ENCODE measurements around the gene NTN3.

The NTN3 gene

GRCh38 chr16:2451851-2452320, 19.2 kb upstream of the NTN3 start:
- H3K36me3 ChIP-seq (ENCODE audit: control insufficient read depth, low read length) = peaks cover 93% of the 10 kb centered on the region
- no peak overlapping the region for H3K4me3 ChIP-seq (ENCODE audit: low read length)
- no peaks in the 10 kb centered on the region for H3K9me2 ChIP-seq (replicated peaks; ENCODE audit: control insufficient read depth, low read length)
- no peaks in the 10 kb centered on the region for H4K20me1 ChIP-seq (ENCODE audit: control insufficient read depth, insufficient read depth, low read depth, low read length)
- peaks cover 2% of the 10 kb centered on the region for H3F3A ChIP-seq (ENCODE audit: control insufficient read depth, insufficient read depth)
- H3K79me2 ChIP-seq (ENCODE audit: control insufficient read depth, low read length) = peaks cover 7% of the 10 kb centered on the region; the same call in 1 of the 2 replicates
- no peak overlapping the region for H3K4me2 ChIP-seq (ENCODE audit: low read length)
- no peaks in the 10 kb centered on the region for H3K4me1 ChIP-seq (ENCODE audit: control insufficient read depth, low read length)
- no peak for TF ChIP-seq EZH2phosphoT487 (IDR thresholded peaks at IDR 0.05; ENCODE audit: borderline replicate concordance, low read length)
- no peak for TF ChIP-seq CTCF (IDR thresholded peaks at IDR 0.05; ENCODE audit: low read depth, low read length, poor library complexity, severe bottlenecking)
- H3K27me3 ChIP-seq (ENCODE audit: control insufficient read depth, low read length) = no peaks in the 10 kb centered on the region
- H3K27ac ChIP-seq (ENCODE audit: low read depth, low read length) = no peak overlapping the region
- H3K9me3 ChIP-seq (ENCODE audit: control insufficient read depth, insufficient read depth, low read length) = no peaks in the 10 kb centered on the region

- Histone ChIP-seq H3K4me2 (ENCODE audit: low read length) (no peak overlapping the region), H3K9me3 (ENCODE audit: control insufficient read depth, insufficient read depth, low read length) (no peaks in the 10 kb centered on the region), H3K9me2 (replicated peaks; ENCODE audit: control insufficient read depth, low read length) (no peaks in the 10 kb centered on the region), H3K4me3 (ENCODE audit: low read length) (no peak overlapping the region), H3K36me3 (ENCODE audit: control insufficient read depth, low read length) (peaks cover 95% of the 10 kb centered on the region), H3F3A (ENCODE audit: control insufficient read depth, insufficient read depth) (peaks cover 8% of the 10 kb centered on the region), H3K27me3 (ENCODE audit: control insufficient read depth, low read length) (no peaks in the 10 kb centered on the region), H4K20me1 (ENCODE audit: control insufficient read depth, insufficient read depth, low read depth, low read length) (no peaks in the 10 kb centered on the region), H3K4me1 (ENCODE audit: control insufficient read depth, low read length) (no peaks in the 10 kb centered on the region; the same call in 1 of the 2 replicates), H3K27ac (ENCODE audit: low read depth, low read length) (no peak overlapping the region), H3K79me2 (ENCODE audit: control insufficient read depth, low read length) (peaks cover 7% of the 10 kb centered on the region; the same call in 1 of the 2 replicates)
- no peak for TF ChIP-seq EZH2phosphoT487 (IDR thresholded peaks at IDR 0.05; ENCODE audit: borderline replicate concordance, low read length)
- no peak for TF ChIP-seq CTCF (IDR thresholded peaks at IDR 0.05; ENCODE audit: low read depth, low read length, poor library complexity, severe bottlenecking)
These were observed 18.4 kb upstream of the NTN3 start for GRCh38 chr16:2452650-2453049.

GRCh38 chr16:2455081-2455845, 15.8 kb upstream of the NTN3 start:
- Histone ChIP-seq H3K4me2 (ENCODE audit: low read length) (no peak overlapping the region), H3K27me3 (ENCODE audit: control insufficient read depth, low read length) (no peaks in the 10 kb centered on the region), H3K4me3 (ENCODE audit: low read length) (no peak overlapping the region), H3K4me1 (ENCODE audit: control insufficient read depth, low read length) (peaks cover 20% of the 10 kb centered on the region), H3F3A (ENCODE audit: control insufficient read depth, insufficient read depth) (peaks cover 13% of the 10 kb centered on the region), H3K9me3 (ENCODE audit: control insufficient read depth, insufficient read depth, low read length) (no peaks in the 10 kb centered on the region), H3K27ac (ENCODE audit: low read depth, low read length) (no peak overlapping the region), H4K20me1 (ENCODE audit: control insufficient read depth, insufficient read depth, low read depth, low read length) (no peaks in the 10 kb centered on the region), H3K36me3 (ENCODE audit: control insufficient read depth, low read length) (peaks cover 82% of the 10 kb centered on the region), H3K9me2 (replicated peaks; ENCODE audit: control insufficient read depth, low read length) (no peaks in the 10 kb centered on the region), H3K79me2 (ENCODE audit: control insufficient read depth, low read length) (peaks cover 4% of the 10 kb centered on the region)
- TF ChIP-seq EZH2phosphoT487 (IDR thresholded peaks at IDR 0.05; ENCODE audit: borderline replicate concordance, low read length) = no peak
- TF ChIP-seq CTCF (IDR thresholded peaks at IDR 0.05; ENCODE audit: low read depth, low read length, poor library complexity, severe bottlenecking) = no peak
